HUDEP-2 (cell line): ENCODE measurements around the gene TFEB.

Experiments used
- DNase-seq, 76 experiments: peaks; one replicate each; lab custom pipeline; 2025; ENCODE audit not compliant: unreplicated experiment in 76 of 76; lab: John Stamatoyannopoulos, UW

TFEB gene

DNA sequence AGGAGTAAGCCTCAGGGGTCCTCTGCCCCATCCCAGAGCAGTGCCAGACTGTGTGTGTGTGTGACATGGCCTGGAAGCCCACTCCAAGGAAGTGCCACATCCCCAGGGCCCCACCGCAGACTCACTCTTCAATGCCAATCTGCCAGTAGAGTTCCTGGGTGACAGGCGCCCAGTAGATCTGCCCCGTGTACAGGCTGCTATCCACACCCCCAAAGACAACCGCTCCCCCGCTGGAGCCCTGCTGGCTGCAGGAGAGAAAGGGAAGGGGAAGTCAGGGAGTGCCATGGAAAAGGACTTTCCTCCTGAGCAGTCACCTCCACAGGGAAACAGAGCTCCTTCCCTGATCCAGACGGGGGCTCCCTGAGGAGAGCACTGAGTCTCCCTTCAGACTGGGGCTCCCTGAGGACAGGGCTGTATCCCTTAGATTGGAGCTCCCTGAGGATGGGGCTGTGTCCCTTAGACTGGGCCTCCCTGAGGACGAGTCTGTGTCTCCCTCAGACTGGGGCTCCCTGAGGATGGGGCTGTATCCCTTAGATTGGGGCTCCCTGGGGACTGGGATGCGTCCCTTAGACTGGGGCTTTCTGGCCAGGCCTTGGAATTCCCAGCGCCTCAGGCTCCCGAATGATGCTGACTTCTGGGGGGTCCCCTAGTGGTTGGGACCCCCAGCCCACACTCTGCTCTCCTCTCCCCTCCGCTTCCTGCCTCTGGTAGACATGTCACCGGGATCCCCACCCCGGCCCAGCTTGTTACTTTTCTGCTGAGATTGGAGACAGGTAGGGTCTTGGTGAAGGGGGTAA, 5.2 kb upstream of the TFEB start:
- DNase-seq: no peak

- no peak for DNase-seq
Observed at GRCh38 chr6:41739041-41739440, 3.6 kb upstream of the TFEB start.

- DNase-seq: no peak
Observed at GRCh38 chr6:41737591-41738130, 2.3 kb upstream of the TFEB start.

GRCh38 chr6:41736800-41737555, 1.6 kb upstream of the TFEB start:
- no peak for DNase-seq

GRCh38 chr6:41736186-41736733, 852 bp upstream of the TFEB start:
- DNase-seq: no peak

GRCh38 chr6:41734666-41735426, 562 bp downstream of the TFEB start:
- peak in 7 of 76 experiments; percentile 15 to 43 (median 31) for DNase-seq

DNA sequence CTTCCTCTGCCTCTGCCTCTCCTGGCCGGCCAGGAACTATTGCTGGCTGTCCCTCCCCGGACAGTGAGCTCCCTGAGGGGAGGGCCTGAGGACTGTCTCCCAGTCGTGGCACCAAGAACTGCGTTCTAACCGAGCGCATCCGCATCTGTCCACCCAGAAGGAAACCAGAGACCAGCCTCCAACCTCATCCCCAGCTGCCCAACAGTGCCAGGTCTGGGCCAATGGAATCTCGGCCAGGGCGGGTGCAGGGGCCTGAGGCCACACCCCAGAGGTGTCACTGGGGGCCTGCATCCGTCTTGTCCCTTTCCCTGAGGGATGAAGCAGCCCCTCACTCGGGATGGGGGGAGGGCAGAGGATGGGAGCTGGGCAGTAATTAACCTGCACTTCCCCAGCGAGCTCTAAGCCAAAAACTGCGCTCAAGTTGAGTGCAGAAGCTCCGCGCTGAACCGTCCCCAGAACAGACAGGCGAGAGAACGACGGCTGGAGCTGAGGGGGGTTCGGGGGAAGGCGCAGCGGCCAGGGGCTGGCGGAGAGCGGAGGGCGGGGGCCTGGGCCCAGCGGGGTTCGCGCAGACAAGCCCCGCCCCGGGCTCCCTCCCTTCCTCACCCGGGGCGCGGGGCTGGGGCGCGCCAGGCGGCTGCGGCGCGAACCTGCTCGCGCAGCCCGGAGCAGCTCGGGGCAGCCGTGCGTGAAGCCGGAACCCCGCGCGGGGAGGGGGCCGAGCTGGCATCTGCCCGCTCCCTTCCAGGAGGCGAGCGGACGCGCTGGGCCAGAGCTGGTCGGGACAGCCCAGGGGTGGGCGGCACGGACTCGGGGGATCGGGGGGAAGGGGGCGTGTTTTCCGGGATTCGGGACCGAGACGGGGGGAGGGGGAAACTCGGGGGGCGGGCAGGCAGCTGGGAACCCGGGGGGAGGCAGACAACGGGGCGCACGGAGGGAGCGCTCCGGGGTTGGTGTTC, 1.4 kb downstream of the TFEB start:
- peak in 5 of 76 experiments; percentile 11 to 39 (median 20) for DNase-seq

DNA sequence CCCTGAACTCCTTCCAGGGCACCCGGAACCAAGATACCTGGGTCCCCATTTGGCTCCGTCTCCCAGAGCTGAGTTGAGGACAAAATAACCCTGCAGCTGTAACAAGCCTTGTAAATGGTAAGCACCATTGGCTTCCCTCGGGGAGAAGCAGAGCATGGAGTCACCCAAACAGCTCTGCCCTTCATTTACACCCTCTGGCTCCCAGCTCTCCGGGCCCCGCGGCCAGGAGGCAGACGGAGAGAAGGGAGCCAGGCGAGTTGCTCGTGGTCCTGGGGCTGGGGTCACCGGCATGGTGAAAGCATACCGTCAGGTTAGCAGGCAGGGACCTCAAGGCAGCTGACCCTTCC, 2.1 kb downstream of the TFEB start:
- no peak for DNase-seq

GRCh38 chr6:41732591-41733359, 2.6 kb downstream of the TFEB start:
- DNase-seq: no peak

GRCh38 chr6:41732149-41732548, 3.3 kb downstream of the TFEB start:
- no peak for DNase-seq

GRCh38 chr6:41731561-41732086, 3.8 kb downstream of the TFEB start:
- no peak for DNase-seq

GRCh38 chr6:41730531-41731436, 4.6 kb downstream of the TFEB start:
- DNase-seq: peak in 5 of 76 experiments; percentile 13 to 41 (median 38)

- no peak for DNase-seq
Observed at GRCh38 chr6:41729624-41730023, 5.8 kb downstream of the TFEB start.

GRCh38 chr6:41728954-41729353, 6.5 kb downstream of the TFEB start:
- no peak for DNase-seq

DNA sequence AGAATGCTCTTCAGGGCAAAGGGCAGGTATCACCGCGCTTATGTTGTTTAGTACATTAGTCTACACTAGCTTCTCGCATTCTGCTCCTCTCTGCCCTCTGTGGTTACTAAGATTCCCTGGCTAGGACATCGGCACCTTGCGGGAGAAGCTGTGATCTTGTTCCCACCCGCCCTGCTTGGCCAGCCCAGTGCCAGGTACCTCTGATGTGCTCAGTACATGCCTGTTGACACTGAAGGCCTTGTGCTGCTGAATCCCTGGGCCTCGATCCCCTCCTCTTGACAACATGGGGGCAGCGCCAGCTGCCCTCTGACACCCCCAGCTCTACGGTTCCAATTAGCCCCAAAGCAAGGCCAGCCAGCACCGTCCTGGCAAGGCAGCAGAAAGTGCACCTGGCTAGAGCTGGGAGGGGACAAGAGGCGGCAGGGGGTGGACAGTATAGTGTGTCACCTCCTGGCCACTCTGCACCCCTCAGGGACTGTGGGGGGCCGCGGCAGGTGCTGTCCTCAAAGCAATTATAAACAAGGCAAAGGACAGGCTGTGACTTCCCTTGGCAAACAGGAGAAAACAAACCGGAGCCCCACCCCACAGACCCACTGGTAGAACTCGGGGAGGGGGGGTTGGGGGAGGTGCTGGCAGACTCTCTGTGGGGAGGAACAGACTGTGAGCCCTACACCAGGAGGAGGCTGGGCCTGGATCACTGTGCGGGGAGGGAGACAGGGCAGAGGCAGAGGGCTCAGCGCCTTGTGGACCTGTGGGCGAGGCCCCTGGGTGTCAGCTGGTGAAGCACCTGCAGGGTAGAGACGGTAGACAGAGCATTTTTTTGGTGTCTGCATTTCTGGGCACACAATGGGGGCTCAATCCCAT, 7.1 kb downstream of the TFEB start:
- no peak for DNase-seq

GRCh38 chr6:41727705-41728072, 7.7 kb downstream of the TFEB start:
- DNase-seq: no peak

DNA sequence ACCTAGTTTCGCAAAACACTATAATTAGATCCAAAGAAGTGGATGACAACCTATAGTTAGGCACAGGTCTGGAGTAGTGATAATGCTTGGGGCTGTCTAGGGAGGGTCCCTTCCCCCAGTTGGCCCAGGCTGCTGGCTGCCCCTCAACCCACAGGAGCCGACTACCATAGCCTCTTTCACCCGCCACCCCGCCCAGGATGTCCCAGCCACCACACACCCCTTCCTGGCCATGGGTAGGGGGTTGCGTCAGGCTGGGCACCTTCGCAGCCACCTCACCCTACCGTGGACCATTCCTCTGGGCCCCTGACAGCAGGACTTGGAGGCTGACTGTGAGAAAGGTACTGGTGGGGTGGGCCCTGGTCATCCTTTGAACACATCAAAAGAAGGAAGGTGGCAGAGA, 8.5 kb downstream of the TFEB start:
- DNase-seq: no peak
